GM23338 (cell line): ENCODE measurements around the gene RPS19BP1. TPM values are rescaled to one million over a fixed set of nuclear protein-coding genes. Genes with fewer than 3 reads are reported as not detected.

ENCODE experiments used
- ATAC-seq: fragments of 200-7000 bp; cut with Tn5 transposase; 3 replicates; pipeline ENCODE4 v1.9.1; 2020
- DNase-seq: peaks from one replicate; pipeline ENCODE4 v3.0.0-alpha.2; 2015; ENCODE audit warnings: low spot score
- H2AFZ ChIP-seq: fragments of 200-600 bp; sonication (generic); 2 replicates; pipeline ENCODE4 v1.8.0; 2016; ENCODE audit warnings: antibody characterized with exemption, mild to moderate bottlenecking, moderate library complexity
- H3F3A ChIP-seq: fragments of 200-600 bp; sonication (generic); replicated peaks from 2 replicates; pipeline ENCODE4 v1.8.0; 2017; ENCODE audit warnings: antibody characterized with exemption, mixed run types, low read depth
- H3K27ac ChIP-seq: fragments of 200-600 bp; sonication (generic); 2 replicates; pipeline ENCODE4 v1.6.1; 2016; ENCODE audit warnings: low read depth
- H3K27me3 ChIP-seq: fragments of 200-600 bp; sonication (generic); 2 replicates; pipeline ENCODE4 v1.8.0; 2016; ENCODE audit warnings: mild to moderate bottlenecking, mixed run types, moderate library complexity; ENCODE audit not compliant: insufficient read depth
- H3K36me3 ChIP-seq: fragments of 200-600 bp; sonication (generic); 2 replicates; pipeline ENCODE4 v1.8.0; 2016; ENCODE audit warnings: mild to moderate bottlenecking; ENCODE audit not compliant: insufficient read depth
- H3K4me1 ChIP-seq: fragments of 200-600 bp; sonication (generic); 2 replicates; pipeline ENCODE4 v1.8.0; 2016; ENCODE audit warnings: mild to moderate bottlenecking, moderate library complexity; ENCODE audit not compliant: insufficient read depth
- H3K4me2 ChIP-seq: fragments of 200-600 bp; sonication (generic); 2 replicates; pipeline ENCODE4 v1.7.1; 2017; ENCODE audit warnings: mixed run types
- H3K4me3 ChIP-seq: fragments of 200-600 bp; sonication (generic); 2 replicates; pipeline ENCODE4 v1.6.1; 2016; ENCODE audit warnings: mixed run types
- H3K79me2 ChIP-seq: fragments of 200-600 bp; sonication (generic); replicated peaks from 2 replicates; pipeline ENCODE4 v1.8.0; 2017; ENCODE audit warnings: mild to moderate bottlenecking; ENCODE audit not compliant: insufficient read depth
- H3K9me2 ChIP-seq: fragments of 200-600 bp; sonication (generic); 2 replicates; pipeline ENCODE4 v1.8.0; 2017; ENCODE audit not compliant: insufficient read depth
- H4K20me1 ChIP-seq: fragments of 200-600 bp; sonication (generic); replicated peaks from 2 replicates; pipeline ENCODE4 v1.8.0; 2017; ENCODE audit warnings: mild to moderate bottlenecking; ENCODE audit not compliant: insufficient read depth
- H3K27ac Mint-ChIP-seq: 2 replicates; pipeline ENCODE4 v1.8.0; 2020; ENCODE audit warnings: inconsistent platforms, mild to moderate bottlenecking, moderate library complexity, mixed read lengths
- H3K27me3 Mint-ChIP-seq: 3 replicates; pipeline ENCODE4 v1.8.0; 2022; ENCODE audit warnings: low read depth, mild to moderate bottlenecking, moderate library complexity, mixed read lengths, inconsistent platforms; ENCODE audit not compliant: insufficient read depth, poor library complexity
- H3K36me3 Mint-ChIP-seq: 3 replicates; pipeline ENCODE4 v1.8.0; 2021; ENCODE audit warnings: low read depth, mild to moderate bottlenecking, inconsistent platforms, moderate library complexity, mixed read lengths
- H3K4me1 Mint-ChIP-seq: 3 replicates; pipeline ENCODE4 v1.8.0; 2020; ENCODE audit warnings: mild to moderate bottlenecking, inconsistent platforms, mixed read lengths
- H3K4me3 Mint-ChIP-seq: 3 replicates; pipeline ENCODE4 v1.8.0; 2021; ENCODE audit warnings: moderate library complexity, mild to moderate bottlenecking, inconsistent platforms, mixed read lengths
- H3K9me3 Mint-ChIP-seq: 3 replicates; pipeline ENCODE4 v1.8.0; 2020; ENCODE audit warnings: moderate library complexity, mild to moderate bottlenecking, inconsistent platforms, mixed read lengths
- CREB1 ChIP-seq: fragments of 250-450 bp; sonication (Bioruptor Pico); IDR thresholded peaks from 2 replicates; pipeline ENCODE4 v1.5.0; 2020; ENCODE audit warnings: low read depth, mild to moderate bottlenecking, moderate library complexity
- EZH2 ChIP-seq: fragments of 200-600 bp; sonication (generic); IDR thresholded peaks from one replicate; pipeline ENCODE4 v1.8.0; 2017; ENCODE audit warnings: antibody characterized with exemption, mild to moderate bottlenecking, low read depth; ENCODE audit not compliant: unreplicated experiment
- EZH2phosphoT487 ChIP-seq: fragments of 200-600 bp; sonication (generic); IDR thresholded peaks from one replicate; pipeline ENCODE4 v1.8.1; 2018; ENCODE audit warnings: antibody characterized with exemption; ENCODE audit not compliant: unreplicated experiment
- POLR2AphosphoS5 ChIP-seq: IDR thresholded peaks from 2 replicates; pipeline ENCODE4 v1.6.1; 2016; ENCODE audit warnings: antibody characterized with exemption, low read depth
- STAT1 ChIP-seq: IDR thresholded peaks from one replicate; pipeline ENCODE4 v1.6.1; 2016; ENCODE audit warnings: antibody characterized with exemption; ENCODE audit not compliant: unreplicated experiment
- ZNF114 ChIP-seq: fragments of 250-450 bp; sonication (Bioruptor Pico); IDR thresholded peaks from 2 replicates; pipeline ENCODE4 v1.5.0; 2020; ENCODE audit warnings: mild to moderate bottlenecking, moderate library complexity
- polyA plus RNA-seq: library from polyadenylated mRNA; unstranded; fragments of >200 nt; fragmentation: Nextera tagmentation; extraction: Ambion mirVana; gene quantifications from 2 replicates; pipeline ENCODE4 v1.2.1, GENCODE V29; 2016
- total RNA-seq: library from RNA; depleted of rRNA; stranded (reverse); fragments of >200 nt; shearing (Covaris generic); gene quantifications from 2 replicates; pipeline ENCODE4 v1.2.3, GENCODE V29; 2014
- TF ChIP-seq, protein P1 (sequence below): fragments of 250-450 bp; sonication (Bioruptor Pico); IDR thresholded peaks from 2 replicates; pipeline ENCODE4 v1.5.0; 2020; ENCODE audit warnings: mild to moderate bottlenecking, moderate library complexity
- TF ChIP-seq, protein P2 (sequence below), 2 experiments: fragments of 200-600 bp in 1 of 2; sonication (generic) in 1 of 2; conservative IDR thresholded peaks; 2 replicates each; pipeline versions ENCODE4 v1.5.1 to v1.6.1; 2016 to 2017; ENCODE audit warnings: antibody characterized with exemption in 2 of 2, low read depth in 2 of 2, mild to moderate bottlenecking in 2 of 2, moderate library complexity in 1 of 2
- TF ChIP-seq, protein P3 (sequence below): IDR thresholded peaks from 2 replicates; pipeline ENCODE4 v1.6.1; 2016; ENCODE audit warnings: antibody characterized with exemption
- TF ChIP-seq, protein P4 (sequence below): IDR thresholded peaks from one replicate; pipeline ENCODE4 v1.6.1; 2018; ENCODE audit warnings: antibody characterized with exemption; ENCODE audit not compliant: unreplicated experiment

The RPS19BP1 gene
- total and polyA plus RNA-seq, 2 experiments from 2014 or later: 153 to 215 TPM

DNA sequence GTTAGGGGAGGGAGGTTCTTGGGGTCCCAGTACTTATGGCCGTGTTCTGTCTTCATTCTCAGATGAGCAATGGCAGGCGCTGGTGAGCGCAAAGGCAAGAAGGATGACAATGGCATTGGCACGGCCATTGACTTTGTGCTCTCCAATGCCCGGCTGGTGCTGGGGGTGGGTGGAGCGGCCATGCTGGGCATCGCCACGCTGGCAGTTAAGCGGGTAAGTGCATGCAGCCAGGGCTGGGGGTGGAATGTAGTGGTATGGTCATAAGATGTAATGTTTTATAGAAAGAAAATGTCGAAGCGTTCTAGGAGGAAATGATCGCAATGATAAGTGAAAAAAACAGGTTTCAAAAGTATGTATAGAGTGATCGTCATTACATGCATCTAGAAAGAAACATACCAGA is 21.3 kb downstream of the RPS19BP1 start:
- ATAC-seq (no peak), DNase-seq (no peak)
- Histone ChIP-seq H3F3A (peaks cover 25% of the 10 kb centered on the region), H4K20me1 (peaks cover 81% of the 10 kb centered on the region), H3K4me1 (no peaks in the 10 kb centered on the region; the same call in 1 of the 2 replicates), H3K36me3 (peaks cover 58% of the 10 kb centered on the region), H3K4me2 (no peak overlapping the region), H3K9me2 (no peaks in the 10 kb centered on the region), H2AFZ (no peak overlapping the region), H3K27ac (no peak overlapping the region), H3K79me2 (peaks cover 17% of the 10 kb centered on the region), H3K4me3 (no peak overlapping the region), H3K27me3 (peaks cover 72% of the 10 kb centered on the region)
- peaks cover 97% of the 10 kb centered on the region for H3K36me3 Mint-ChIP-seq
- H3K27ac Mint-ChIP-seq: no peak overlapping the region
- H3K27me3 Mint-ChIP-seq: peaks cover 85% of the 10 kb centered on the region
- H3K4me3 Mint-ChIP-seq: no peak overlapping the region
- TF ChIP-seq POLR2AphosphoS5: no peak
- TF ChIP-seq ZNF114 (CRISPR knock-in tag): no peak
- TF ChIP-seq, protein P1, sequence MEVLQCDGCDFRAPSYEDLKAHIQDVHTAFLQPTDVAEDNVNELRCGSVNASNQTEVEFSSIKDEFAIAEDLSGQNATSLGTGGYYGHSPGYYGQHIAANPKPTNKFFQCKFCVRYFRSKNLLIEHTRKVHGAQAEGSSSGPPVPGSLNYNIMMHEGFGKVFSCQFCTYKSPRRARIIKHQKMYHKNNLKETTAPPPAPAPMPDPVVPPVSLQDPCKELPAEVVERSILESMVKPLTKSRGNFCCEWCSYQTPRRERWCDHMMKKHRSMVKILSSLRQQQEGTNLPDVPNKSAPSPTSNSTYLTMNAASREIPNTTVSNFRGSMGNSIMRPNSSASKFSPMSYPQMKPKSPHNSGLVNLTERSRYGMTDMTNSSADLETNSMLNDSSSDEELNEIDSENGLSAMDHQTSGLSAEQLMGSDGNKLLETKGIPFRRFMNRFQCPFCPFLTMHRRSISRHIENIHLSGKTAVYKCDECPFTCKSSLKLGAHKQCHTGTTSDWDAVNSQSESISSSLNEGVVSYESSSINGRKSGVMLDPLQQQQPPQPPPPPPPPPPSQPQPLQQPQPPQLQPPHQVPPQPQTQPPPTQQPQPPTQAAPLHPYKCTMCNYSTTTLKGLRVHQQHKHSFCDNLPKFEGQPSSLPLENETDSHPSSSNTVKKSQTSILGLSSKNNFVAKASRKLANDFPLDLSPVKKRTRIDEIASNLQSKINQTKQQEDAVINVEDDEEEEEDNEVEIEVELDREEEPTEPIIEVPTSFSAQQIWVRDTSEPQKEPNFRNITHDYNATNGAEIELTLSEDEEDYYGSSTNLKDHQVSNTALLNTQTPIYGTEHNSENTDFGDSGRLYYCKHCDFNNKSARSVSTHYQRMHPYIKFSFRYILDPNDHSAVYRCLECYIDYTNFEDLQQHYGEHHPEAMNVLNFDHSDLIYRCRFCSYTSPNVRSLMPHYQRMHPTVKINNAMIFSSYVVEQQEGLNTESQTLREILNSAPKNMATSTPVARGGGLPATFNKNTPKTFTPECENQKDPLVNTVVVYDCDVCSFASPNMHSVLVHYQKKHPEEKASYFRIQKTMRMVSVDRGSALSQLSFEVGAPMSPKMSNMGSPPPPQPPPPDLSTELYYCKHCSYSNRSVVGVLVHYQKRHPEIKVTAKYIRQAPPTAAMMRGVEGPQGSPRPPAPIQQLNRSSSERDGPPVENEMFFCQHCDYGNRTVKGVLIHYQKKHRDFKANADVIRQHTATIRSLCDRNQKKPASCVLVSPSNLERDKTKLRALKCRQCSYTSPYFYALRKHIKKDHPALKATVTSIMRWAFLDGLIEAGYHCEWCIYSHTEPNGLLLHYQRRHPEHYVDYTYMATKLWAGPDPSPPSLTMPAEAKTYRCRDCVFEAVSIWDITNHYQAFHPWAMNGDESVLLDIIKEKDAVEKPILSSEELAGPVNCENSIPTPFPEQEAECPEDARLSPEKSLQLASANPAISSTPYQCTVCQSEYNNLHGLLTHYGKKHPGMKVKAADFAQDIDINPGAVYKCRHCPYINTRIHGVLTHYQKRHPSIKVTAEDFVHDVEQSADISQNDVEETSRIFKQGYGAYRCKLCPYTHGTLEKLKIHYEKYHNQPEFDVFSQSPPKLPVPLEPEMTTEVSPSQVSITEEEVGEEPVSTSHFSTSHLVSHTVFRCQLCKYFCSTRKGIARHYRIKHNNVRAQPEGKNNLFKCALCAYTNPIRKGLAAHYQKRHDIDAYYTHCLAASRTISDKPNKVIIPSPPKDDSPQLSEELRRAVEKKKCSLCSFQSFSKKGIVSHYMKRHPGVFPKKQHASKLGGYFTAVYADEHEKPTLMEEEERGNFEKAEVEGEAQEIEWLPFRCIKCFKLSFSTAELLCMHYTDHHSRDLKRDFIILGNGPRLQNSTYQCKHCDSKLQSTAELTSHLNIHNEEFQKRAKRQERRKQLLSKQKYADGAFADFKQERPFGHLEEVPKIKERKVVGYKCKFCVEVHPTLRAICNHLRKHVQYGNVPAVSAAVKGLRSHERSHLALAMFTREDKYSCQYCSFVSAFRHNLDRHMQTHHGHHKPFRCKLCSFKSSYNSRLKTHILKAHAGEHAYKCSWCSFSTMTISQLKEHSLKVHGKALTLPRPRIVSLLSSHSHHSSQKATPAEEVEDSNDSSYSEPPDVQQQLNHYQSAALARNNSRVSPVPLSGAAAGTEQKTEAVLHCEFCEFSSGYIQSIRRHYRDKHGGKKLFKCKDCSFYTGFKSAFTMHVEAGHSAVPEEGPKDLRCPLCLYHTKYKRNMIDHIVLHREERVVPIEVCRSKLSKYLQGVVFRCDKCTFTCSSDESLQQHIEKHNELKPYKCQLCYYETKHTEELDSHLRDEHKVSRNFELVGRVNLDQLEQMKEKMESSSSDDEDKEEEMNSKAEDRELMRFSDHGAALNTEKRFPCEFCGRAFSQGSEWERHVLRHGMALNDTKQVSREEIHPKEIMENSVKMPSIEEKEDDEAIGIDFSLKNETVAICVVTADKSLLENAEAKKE: no peak
- TF ChIP-seq, protein P2, sequence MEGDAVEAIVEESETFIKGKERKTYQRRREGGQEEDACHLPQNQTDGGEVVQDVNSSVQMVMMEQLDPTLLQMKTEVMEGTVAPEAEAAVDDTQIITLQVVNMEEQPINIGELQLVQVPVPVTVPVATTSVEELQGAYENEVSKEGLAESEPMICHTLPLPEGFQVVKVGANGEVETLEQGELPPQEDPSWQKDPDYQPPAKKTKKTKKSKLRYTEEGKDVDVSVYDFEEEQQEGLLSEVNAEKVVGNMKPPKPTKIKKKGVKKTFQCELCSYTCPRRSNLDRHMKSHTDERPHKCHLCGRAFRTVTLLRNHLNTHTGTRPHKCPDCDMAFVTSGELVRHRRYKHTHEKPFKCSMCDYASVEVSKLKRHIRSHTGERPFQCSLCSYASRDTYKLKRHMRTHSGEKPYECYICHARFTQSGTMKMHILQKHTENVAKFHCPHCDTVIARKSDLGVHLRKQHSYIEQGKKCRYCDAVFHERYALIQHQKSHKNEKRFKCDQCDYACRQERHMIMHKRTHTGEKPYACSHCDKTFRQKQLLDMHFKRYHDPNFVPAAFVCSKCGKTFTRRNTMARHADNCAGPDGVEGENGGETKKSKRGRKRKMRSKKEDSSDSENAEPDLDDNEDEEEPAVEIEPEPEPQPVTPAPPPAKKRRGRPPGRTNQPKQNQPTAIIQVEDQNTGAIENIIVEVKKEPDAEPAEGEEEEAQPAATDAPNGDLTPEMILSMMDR (conservative IDR thresholded peaks at IDR 0.05; ENCODE audit: low read depth in 2 of 2): no peak
- TF ChIP-seq, protein P3, sequence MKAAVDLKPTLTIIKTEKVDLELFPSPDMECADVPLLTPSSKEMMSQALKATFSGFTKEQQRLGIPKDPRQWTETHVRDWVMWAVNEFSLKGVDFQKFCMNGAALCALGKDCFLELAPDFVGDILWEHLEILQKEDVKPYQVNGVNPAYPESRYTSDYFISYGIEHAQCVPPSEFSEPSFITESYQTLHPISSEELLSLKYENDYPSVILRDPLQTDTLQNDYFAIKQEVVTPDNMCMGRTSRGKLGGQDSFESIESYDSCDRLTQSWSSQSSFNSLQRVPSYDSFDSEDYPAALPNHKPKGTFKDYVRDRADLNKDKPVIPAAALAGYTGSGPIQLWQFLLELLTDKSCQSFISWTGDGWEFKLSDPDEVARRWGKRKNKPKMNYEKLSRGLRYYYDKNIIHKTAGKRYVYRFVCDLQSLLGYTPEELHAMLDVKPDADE: no peak
- TF ChIP-seq EZH2: no peak
- TF ChIP-seq CREB1 (CRISPR knock-in tag): no peak
- TF ChIP-seq, protein P4, sequence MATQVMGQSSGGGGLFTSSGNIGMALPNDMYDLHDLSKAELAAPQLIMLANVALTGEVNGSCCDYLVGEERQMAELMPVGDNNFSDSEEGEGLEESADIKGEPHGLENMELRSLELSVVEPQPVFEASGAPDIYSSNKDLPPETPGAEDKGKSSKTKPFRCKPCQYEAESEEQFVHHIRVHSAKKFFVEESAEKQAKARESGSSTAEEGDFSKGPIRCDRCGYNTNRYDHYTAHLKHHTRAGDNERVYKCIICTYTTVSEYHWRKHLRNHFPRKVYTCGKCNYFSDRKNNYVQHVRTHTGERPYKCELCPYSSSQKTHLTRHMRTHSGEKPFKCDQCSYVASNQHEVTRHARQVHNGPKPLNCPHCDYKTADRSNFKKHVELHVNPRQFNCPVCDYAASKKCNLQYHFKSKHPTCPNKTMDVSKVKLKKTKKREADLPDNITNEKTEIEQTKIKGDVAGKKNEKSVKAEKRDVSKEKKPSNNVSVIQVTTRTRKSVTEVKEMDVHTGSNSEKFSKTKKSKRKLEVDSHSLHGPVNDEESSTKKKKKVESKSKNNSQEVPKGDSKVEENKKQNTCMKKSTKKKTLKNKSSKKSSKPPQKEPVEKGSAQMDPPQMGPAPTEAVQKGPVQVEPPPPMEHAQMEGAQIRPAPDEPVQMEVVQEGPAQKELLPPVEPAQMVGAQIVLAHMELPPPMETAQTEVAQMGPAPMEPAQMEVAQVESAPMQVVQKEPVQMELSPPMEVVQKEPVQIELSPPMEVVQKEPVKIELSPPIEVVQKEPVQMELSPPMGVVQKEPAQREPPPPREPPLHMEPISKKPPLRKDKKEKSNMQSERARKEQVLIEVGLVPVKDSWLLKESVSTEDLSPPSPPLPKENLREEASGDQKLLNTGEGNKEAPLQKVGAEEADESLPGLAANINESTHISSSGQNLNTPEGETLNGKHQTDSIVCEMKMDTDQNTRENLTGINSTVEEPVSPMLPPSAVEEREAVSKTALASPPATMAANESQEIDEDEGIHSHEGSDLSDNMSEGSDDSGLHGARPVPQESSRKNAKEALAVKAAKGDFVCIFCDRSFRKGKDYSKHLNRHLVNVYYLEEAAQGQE: no peak
- no peak for TF ChIP-seq EZH2phosphoT487
- no peak for TF ChIP-seq STAT1
- H3K4me1 Mint-ChIP-seq: no peaks in the 10 kb centered on the region
- H3K9me3 Mint-ChIP-seq: no peaks in the 10 kb centered on the region; the same call in 2 of the 3 replicates
